KMS-11 (cell line): ENCODE results near the gene CANX.

Source experiments
- H2AFZ ChIP-seq: fragments of 200-600 bp; sonication (generic); 2 replicates; pipeline ENCODE4 v1.6.1; 2016; ENCODE audit warnings: antibody characterized with exemption, mixed run types, low read depth
- H3K27ac ChIP-seq: fragments of 200-600 bp; sonication (generic); 2 replicates; pipeline ENCODE4 v1.6.1; 2016; ENCODE audit warnings: mild to moderate bottlenecking, mixed run types
- H3K27me3 ChIP-seq: fragments of 200-600 bp; sonication (generic); 2 replicates; pipeline ENCODE4 v1.6.1; 2017; ENCODE audit warnings: mild to moderate bottlenecking, low read depth, mixed run types, moderate library complexity; ENCODE audit not compliant: insufficient read depth
- H3K36me3 ChIP-seq: fragments of 200-600 bp; sonication (generic); 2 replicates; pipeline ENCODE4 v1.6.1; 2017; ENCODE audit warnings: mild to moderate bottlenecking, mixed run types; ENCODE audit not compliant: insufficient read depth
- H3K4me1 ChIP-seq: fragments of 200-600 bp; sonication (generic); 2 replicates; pipeline ENCODE4 v1.6.1; 2016; ENCODE audit warnings: mild to moderate bottlenecking, low read depth, mixed run types; ENCODE audit not compliant: poor library complexity, severe bottlenecking
- H3K4me2 ChIP-seq: fragments of 200-600 bp; sonication (generic); 2 replicates; pipeline ENCODE4 v1.7.0; 2016; ENCODE audit warnings: mild to moderate bottlenecking, mixed run types
- H3K4me3 ChIP-seq: fragments of 200-600 bp; sonication (generic); IDR thresholded peaks from 2 replicates; pipeline ENCODE4 v1.6.1; 2017; ENCODE audit warnings: low read depth, low read length, mixed read lengths; ENCODE audit not compliant: insufficient read depth
- H3K79me2 ChIP-seq: fragments of 200-600 bp; sonication (generic); 2 replicates; pipeline ENCODE4 v1.6.1; 2016; ENCODE audit warnings: low read depth, mixed run types; ENCODE audit not compliant: insufficient read depth
- H3K9ac ChIP-seq: fragments of 200-600 bp; sonication (generic); 2 replicates; pipeline ENCODE4 v1.6.1; 2016; ENCODE audit warnings: mild to moderate bottlenecking, mixed run types
- H4K20me1 ChIP-seq: fragments of 200-600 bp; sonication (generic); 2 replicates; pipeline ENCODE4 v1.6.1; 2016; ENCODE audit warnings: mild to moderate bottlenecking, mixed run types; ENCODE audit not compliant: insufficient read depth
- CTCF ChIP-seq: fragments of 200-600 bp; sonication (generic); conservative IDR thresholded peaks from 2 replicates; pipeline ENCODE4 v1.6.1; 2017; ENCODE audit warnings: low read depth, mild to moderate bottlenecking, antibody characterized with exemption, low read length, moderate library complexity, mixed read lengths

The CANX gene

GRCh38 chr5:179668391-179668790 lies 30.4 kb upstream of the CANX start:
- no peaks in the 10 kb centered on the region for H3K27me3 ChIP-seq
- no peaks in the 10 kb centered on the region for H4K20me1 ChIP-seq
- H3K79me2 ChIP-seq: no peaks in the 10 kb centered on the region
- no peak overlapping the region for H3K4me3 ChIP-seq
- TF ChIP-seq CTCF: peak; percentile 47
- no peak overlapping the region for H3K9ac ChIP-seq
- H3K36me3 ChIP-seq: no peaks in the 10 kb centered on the region
- no peaks in the 10 kb centered on the region for H3K4me1 ChIP-seq
- H2AFZ ChIP-seq: no peak overlapping the region
- H3K4me2 ChIP-seq: no peak overlapping the region
- no peak overlapping the region for H3K27ac ChIP-seq

- Histone ChIP-seq H2AFZ (peak overlapping the region; percentile 78), H3K27ac (peak overlapping the region; percentile 57), H3K9ac (peak overlapping the region; percentile 81), H3K4me3 (no peak overlapping the region), H3K79me2 (no peaks in the 10 kb centered on the region; the same call in 1 of the 2 replicates), H3K4me1 (no peaks in the 10 kb centered on the region), H3K27me3 (no peaks in the 10 kb centered on the region), H3K4me2 (peak overlapping the region; percentile 48), H4K20me1 (no peaks in the 10 kb centered on the region), H3K36me3 (no peaks in the 10 kb centered on the region)
- TF ChIP-seq CTCF: no peak
Observed at GRCh38 chr5:179678223-179679013, 20.3 kb upstream of the CANX start.

- Histone ChIP-seq H3K79me2 (no peaks in the 10 kb centered on the region; the same call in 1 of the 2 replicates), H3K4me2 (no peak overlapping the region; the same call in 1 of the 2 replicates), H3K4me1 (no peaks in the 10 kb centered on the region), H3K4me3 (no peak overlapping the region), H3K27me3 (no peaks in the 10 kb centered on the region), H2AFZ (peak overlapping the region; percentile 78), H4K20me1 (no peaks in the 10 kb centered on the region), H3K27ac (no peak overlapping the region), H3K36me3 (no peaks in the 10 kb centered on the region), H3K9ac (no peak overlapping the region)
- TF ChIP-seq CTCF: no peak
Observed at GRCh38 chr5:179679014-179679674, 19.6 kb upstream of the CANX start.

GRCh38 chr5:179680014-179680779 lies 18.6 kb upstream of the CANX start:
- no peaks in the 10 kb centered on the region for H3K27me3 ChIP-seq
- TF ChIP-seq CTCF: no peak
- no peak overlapping the region for H3K4me3 ChIP-seq
- no peaks in the 10 kb centered on the region for H4K20me1 ChIP-seq
- no peaks in the 10 kb centered on the region for H3K4me1 ChIP-seq
- H2AFZ ChIP-seq: no peak overlapping the region
- no peak overlapping the region for H3K27ac ChIP-seq
- H3K4me2 ChIP-seq: no peak overlapping the region
- H3K36me3 ChIP-seq: no peaks in the 10 kb centered on the region
- no peaks in the 10 kb centered on the region; the same call in 1 of the 2 replicates for H3K79me2 ChIP-seq
- no peak overlapping the region for H3K9ac ChIP-seq
